Nucleus accumbens (tissue), 56 donors: ENCODE data around the gene REXO1.
A peak's percentile ranks its signal among the peaks of the same experiment; 100 is the strongest.
"Not testable (repeated sequence)": the region's sequence is repeated elsewhere in the genome, so short reads cannot be mapped to it uniquely, and the experiment has no call there.

Experiments used
- DNase-seq, 56 donors: peaks; one replicate each; lab custom pipeline; 2025; lab: John Stamatoyannopoulos, UW

REXO1 gene

GRCh38 chr19:1876496-1877279 is 28.4 kb upstream of the REXO1 start:
- DNase-seq, result not testable (repeated sequence)

- DNase-seq, result peak in 55 of 56 donors; percentile 55 to 95 (median 87)
These were observed 27.6 kb upstream of the REXO1 start for GRCh38 chr19:1875646-1876495.

GRCh38 chr19:1875265-1875645 is 27.0 kb upstream of the REXO1 start:
- peak in 2 of 56 donors; percentile 28 to 46 for DNase-seq

GRCh38 chr19:1874554-1875185 is 26.4 kb upstream of the REXO1 start:
- DNase-seq, result no peak

GRCh38 chr19:1873524-1874473 is 25.5 kb upstream of the REXO1 start:
- peak in 29 of 56 donors; percentile 1 to 69 (median 49) for DNase-seq

GRCh38 chr19:1872807-1873523 is 24.7 kb upstream of the REXO1 start:
- no peak for DNase-seq

- no peak for DNase-seq
These were observed 23.3 kb upstream of the REXO1 start for GRCh38 chr19:1871630-1872029.

- DNase-seq, result no peak
These were observed 22.9 kb upstream of the REXO1 start for GRCh38 chr19:1871140-1871597.

- no peak for DNase-seq
These were observed 20.7 kb upstream of the REXO1 start for GRCh38 chr19:1868971-1869370.

- no peak for DNase-seq
These were observed 19.1 kb upstream of the REXO1 start for GRCh38 chr19:1867349-1867724.

- no peak for DNase-seq
These were observed 18.5 kb upstream of the REXO1 start for GRCh38 chr19:1866693-1867348.

GRCh38 chr19:1865172-1866010 is 17.1 kb upstream of the REXO1 start:
- no peak for DNase-seq

GRCh38 chr19:1864480-1865171 is 16.3 kb upstream of the REXO1 start:
- DNase-seq, result peak in 41 of 56 donors; percentile 22 to 75 (median 46)

GRCh38 chr19:1863638-1864479 is 15.6 kb upstream of the REXO1 start:
- DNase-seq, result peak in 55 of 56 donors; percentile 58 to 96 (median 83)

GRCh38 chr19:1863328-1863637 is 15.0 kb upstream of the REXO1 start, which contains the start of gene KLF16:
Gene KLF16, minus strand, starts transcription at chr19:1863579. Its CDS starts 82 bp downstream, at chr19:1863497.
- DNase-seq, result no peak
